ENCODE measurements around the gene NARS2. TPM values are rescaled to one million over a fixed set of nuclear protein-coding genes. Genes with fewer than 3 reads are reported as not detected.
"Not testable (repeated sequence)": the region's sequence is repeated elsewhere in the genome, so short reads cannot be mapped to it uniquely, and the experiment has no call there.

Gene NARS2
- 38.2 and 38.7 TPM in 2 replicates for total RNA-seq

DNA sequence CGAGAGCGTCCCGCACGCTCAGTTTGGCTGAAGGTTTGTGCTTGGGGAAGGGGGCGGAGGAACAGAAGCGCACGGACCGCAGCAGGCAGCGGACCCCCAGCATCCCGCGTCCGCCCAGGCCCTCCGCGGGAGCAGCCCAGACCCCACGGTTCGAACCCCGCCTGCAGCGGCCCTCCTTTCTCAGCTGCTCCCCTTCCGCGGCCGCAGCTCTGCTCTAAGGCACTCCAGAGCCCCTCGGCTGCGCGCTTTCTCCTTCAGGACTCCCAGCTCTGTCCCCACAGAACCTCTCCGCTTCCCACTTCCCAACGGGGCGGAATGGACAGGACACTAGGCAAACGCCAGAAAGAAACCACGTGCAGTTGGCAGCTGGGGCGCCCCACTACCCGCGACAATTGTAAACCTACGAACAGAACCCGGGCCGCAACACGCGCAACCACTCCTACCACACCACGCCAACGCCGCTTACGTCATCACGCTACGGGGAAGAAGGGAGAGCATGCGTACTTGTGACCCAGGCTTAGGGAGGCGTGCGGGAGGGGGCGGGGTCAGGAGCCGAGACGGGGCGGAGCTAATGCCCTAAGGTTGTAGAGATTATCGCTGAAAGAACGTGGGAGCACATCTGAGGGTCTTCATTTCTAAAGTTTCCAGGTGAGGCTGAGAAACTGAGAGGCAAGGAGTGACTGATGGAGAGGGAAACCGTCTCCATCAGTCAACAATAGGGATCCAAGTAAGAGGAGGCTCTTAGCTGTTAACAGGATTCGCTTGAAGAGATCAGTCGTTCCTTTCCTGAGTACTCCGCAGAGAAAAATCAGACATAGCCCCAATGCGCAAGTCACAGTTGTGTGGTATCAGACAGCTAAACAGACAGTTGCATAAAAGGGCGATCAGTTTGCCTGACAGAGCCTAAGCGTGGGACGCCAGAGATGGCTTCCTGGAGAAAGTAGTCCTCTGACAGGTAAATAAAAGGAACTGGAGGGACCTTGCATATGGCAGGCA lies at the start of gene NARS2:
NARS2 (minus strand) TSS at position 479 of the 996 bp plus-strand sequence; CDS start at position 103, 376 bp downstream.
- Mint-ChIP-seq H3K4me3 (peak within 1 kb of the TSS; percentile 90), H3K36me3 (ENCODE audit: low read depth) (peaks cover 17% of the 10 kb centered on the region), H3K9me3 (no peaks in the 10 kb centered on the region), H3K27me3 (ENCODE audit: insufficient read depth) (peaks cover 7% of the 10 kb centered on the region), H3K27ac (peak within 1 kb of the TSS; percentile 86), H3K4me1 (ENCODE audit: low read depth) (peaks cover 40% of the 10 kb centered on the region)
- DNase-seq (ENCODE audit: low spot score): peak; percentile 95
- intact Hi-C loops (cut with micrococcal nuclease): loop anchor here (1.0 kb wide), 7 partner anchors 10 to 435 kb away; partner anchors contain the start of genes ALG8, GAB2, KCTD21 and USP35

- no peaks in the 10 kb centered on the region for H3K27me3 Mint-ChIP-seq (ENCODE audit: insufficient read depth)
Observed at GRCh38 chr11:78622666-78623065, 48.0 kb upstream of the NARS2 start.

DNA sequence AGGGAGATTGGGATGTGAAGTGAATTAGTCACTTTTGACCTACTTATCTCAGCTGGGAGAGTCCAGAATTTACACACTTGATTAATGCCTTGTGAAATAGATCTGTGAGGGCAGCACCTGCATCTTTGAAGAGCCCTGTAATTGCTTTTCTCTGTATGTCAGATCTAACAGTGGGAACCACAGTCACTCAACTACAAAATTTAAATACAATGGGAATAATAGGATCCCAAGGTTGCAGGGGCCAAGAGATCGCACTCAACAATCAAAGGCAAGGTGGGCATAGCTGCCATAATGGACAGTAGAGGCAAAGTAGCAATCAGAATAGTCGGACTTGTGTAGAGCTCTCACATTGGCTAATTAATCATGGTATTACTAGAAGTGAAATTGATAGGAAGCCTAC lies 45.5 kb upstream of the NARS2 start:
- no peak for DNase-seq (ENCODE audit: low spot score)
- H3K4me3 Mint-ChIP-seq: no peak overlapping the region
- H3K27me3 Mint-ChIP-seq (ENCODE audit: insufficient read depth): no peaks in the 10 kb centered on the region
- H3K4me1 Mint-ChIP-seq (ENCODE audit: low read depth): no peaks in the 10 kb centered on the region
- peaks cover 4% of the 10 kb centered on the region for H3K9me3 Mint-ChIP-seq
- H3K36me3 Mint-ChIP-seq (ENCODE audit: low read depth): no peaks in the 10 kb centered on the region
- H3K27ac Mint-ChIP-seq: no peak overlapping the region
- intact Hi-C loops (cut with micrococcal nuclease): no loop called here

More at GRCh38 chr11:78622666-78623065, 48.0 kb upstream of the NARS2 start:
- intact Hi-C loops (cut with micrococcal nuclease): no loop called here
- DNase-seq (ENCODE audit: low spot score): no peak
- H3K27ac Mint-ChIP-seq: no peak overlapping the region
- H3K9me3 Mint-ChIP-seq: peaks cover 6% of the 10 kb centered on the region
- H3K4me1 Mint-ChIP-seq (ENCODE audit: low read depth): no peaks in the 10 kb centered on the region
- no peaks in the 10 kb centered on the region for H3K36me3 Mint-ChIP-seq (ENCODE audit: low read depth)
- no peak overlapping the region for H3K4me3 Mint-ChIP-seq

- intact Hi-C loops (cut with micrococcal nuclease): no loop called here
- no peaks in the 10 kb centered on the region for H3K4me1 Mint-ChIP-seq (ENCODE audit: low read depth)
- no peaks in the 10 kb centered on the region for H3K36me3 Mint-ChIP-seq (ENCODE audit: low read depth)
- no peak overlapping the region for H3K4me3 Mint-ChIP-seq
- H3K9me3 Mint-ChIP-seq: peaks cover 4% of the 10 kb centered on the region
- no peak for DNase-seq (ENCODE audit: low spot score)
- H3K27me3 Mint-ChIP-seq (ENCODE audit: insufficient read depth): peaks cover 5% of the 10 kb centered on the region
- no peak overlapping the region for H3K27ac Mint-ChIP-seq
Observed at GRCh38 chr11:78615724-78616123, 41.1 kb upstream of the NARS2 start.

GRCh38 chr11:78613378-78613813 lies 38.7 kb upstream of the NARS2 start:
- H3K27ac Mint-ChIP-seq: no peak overlapping the region
- H3K4me3 Mint-ChIP-seq: no peak overlapping the region

DNA sequence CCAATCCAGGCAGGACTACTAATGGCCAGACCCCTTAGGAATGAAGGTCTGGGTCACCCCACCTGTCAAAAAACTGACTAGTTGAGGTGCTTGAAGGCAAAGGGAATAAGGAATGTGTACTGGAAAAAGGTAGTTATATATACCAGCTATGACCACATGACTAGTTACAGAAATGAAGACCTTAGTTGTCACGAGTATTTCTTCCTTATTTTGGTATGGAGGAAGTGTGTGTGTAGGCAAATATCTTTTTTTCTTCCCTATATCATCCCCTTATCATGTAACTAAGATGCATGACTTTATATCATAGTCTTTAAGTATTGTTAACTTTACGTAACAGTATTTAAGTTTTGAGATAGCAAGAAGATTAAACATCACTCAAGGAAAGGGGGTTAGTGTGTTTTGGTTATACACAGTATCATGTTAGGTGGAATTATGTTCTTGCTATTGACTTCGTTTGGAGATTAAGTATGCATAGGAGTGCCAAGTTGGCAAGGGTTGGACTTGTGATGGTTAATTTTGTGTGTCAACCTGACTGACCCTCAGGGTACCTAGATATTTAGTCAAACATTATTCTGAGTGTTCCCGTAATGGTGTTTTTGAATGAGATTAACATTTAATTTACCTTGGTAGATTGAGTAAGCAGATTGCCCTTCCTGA lies 38.2 kb upstream of the NARS2 start:
- no peak overlapping the region for H3K27ac Mint-ChIP-seq

More at GRCh38 chr11:78613378-78613813, 38.7 kb upstream of the NARS2 start:
- no peak for DNase-seq (ENCODE audit: low spot score)
- Mint-ChIP-seq H3K27me3 (ENCODE audit: insufficient read depth) (peaks cover 5% of the 10 kb centered on the region), H3K36me3 (ENCODE audit: low read depth) (no peaks in the 10 kb centered on the region), H3K4me1 (ENCODE audit: low read depth) (no peaks in the 10 kb centered on the region), H3K9me3 (no peaks in the 10 kb centered on the region)
- intact Hi-C loops (cut with micrococcal nuclease): no loop called here

DNA sequence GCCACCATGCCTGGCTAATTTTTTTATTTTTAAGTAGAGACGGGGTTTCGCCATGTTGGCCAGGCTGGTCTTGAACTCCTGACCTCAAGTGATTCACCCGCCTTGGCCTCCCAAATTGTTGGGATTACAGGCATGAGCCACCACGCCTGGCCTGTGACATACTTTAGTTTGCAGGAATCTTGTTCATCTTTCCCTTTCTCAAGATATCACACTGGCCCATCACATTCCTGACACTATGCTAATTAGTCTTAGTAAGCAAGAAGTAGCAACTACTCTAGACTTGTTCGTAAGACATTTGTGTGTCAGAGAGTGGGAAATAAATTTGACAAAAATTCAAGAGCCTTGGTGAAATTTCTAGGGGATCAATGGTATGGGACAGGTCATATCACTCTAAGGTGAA lies 34.7 kb upstream of the NARS2 start:
- H3K4me3 Mint-ChIP-seq; intact Hi-C loops (cut with micrococcal nuclease); DNase-seq (ENCODE audit: low spot score); H3K36me3 Mint-ChIP-seq (ENCODE audit: low read depth); H3K9me3 Mint-ChIP-seq; H3K4me1 Mint-ChIP-seq (ENCODE audit: low read depth); H3K27ac Mint-ChIP-seq; H3K27me3 Mint-ChIP-seq (ENCODE audit: insufficient read depth): not testable (repeated sequence)

More for the DNA sequence above, 38.2 kb upstream of the NARS2 start:
- Mint-ChIP-seq H3K27me3 (ENCODE audit: insufficient read depth) (peaks cover 5% of the 10 kb centered on the region), H3K4me1 (ENCODE audit: low read depth) (no peaks in the 10 kb centered on the region), H3K36me3 (ENCODE audit: low read depth) (no peaks in the 10 kb centered on the region), H3K9me3 (no peaks in the 10 kb centered on the region), H3K4me3 (no peak overlapping the region)
- intact Hi-C loops (cut with micrococcal nuclease): no loop called here
- DNase-seq (ENCODE audit: low spot score): no peak

GRCh38 chr11:78607696-78608095 lies 33.0 kb upstream of the NARS2 start:
- intact Hi-C loops (cut with micrococcal nuclease): no loop called here
- Mint-ChIP-seq H3K9me3 (no peaks in the 10 kb centered on the region), H3K27ac (no peak overlapping the region), H3K4me3 (no peak overlapping the region), H3K27me3 (ENCODE audit: insufficient read depth) (peaks cover 6% of the 10 kb centered on the region), H3K4me1 (ENCODE audit: low read depth) (no peaks in the 10 kb centered on the region), H3K36me3 (ENCODE audit: low read depth) (no peaks in the 10 kb centered on the region)
- DNase-seq (ENCODE audit: low spot score): no peak

DNA sequence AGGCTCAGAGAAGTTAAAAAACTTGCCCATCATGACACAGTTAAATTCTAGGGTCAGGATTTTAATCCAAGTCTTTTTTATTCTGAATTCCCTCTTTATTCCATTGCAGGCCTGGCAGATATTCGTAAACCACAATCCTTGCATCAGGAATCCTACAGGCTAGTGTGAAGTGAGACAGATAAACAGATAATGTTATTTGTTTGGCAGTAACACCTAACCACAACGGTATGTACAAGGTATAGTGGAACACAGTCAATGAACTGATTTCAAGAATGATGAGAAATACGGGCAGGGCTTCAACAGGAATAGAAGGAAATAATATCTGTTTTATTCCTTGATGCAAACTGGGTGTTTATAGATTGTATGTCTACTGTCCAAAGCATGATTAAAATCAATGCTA lies 32.0 kb upstream of the NARS2 start:
- no peak overlapping the region for H3K4me3 Mint-ChIP-seq
- no peaks in the 10 kb centered on the region for H3K4me1 Mint-ChIP-seq (ENCODE audit: low read depth)
- H3K27me3 Mint-ChIP-seq (ENCODE audit: insufficient read depth): peaks cover 13% of the 10 kb centered on the region
- intact Hi-C loops (cut with micrococcal nuclease): no loop called here
- DNase-seq (ENCODE audit: low spot score): no peak
- H3K9me3 Mint-ChIP-seq: no peaks in the 10 kb centered on the region
- no peak overlapping the region for H3K27ac Mint-ChIP-seq
- no peaks in the 10 kb centered on the region for H3K36me3 Mint-ChIP-seq (ENCODE audit: low read depth)

DNA sequence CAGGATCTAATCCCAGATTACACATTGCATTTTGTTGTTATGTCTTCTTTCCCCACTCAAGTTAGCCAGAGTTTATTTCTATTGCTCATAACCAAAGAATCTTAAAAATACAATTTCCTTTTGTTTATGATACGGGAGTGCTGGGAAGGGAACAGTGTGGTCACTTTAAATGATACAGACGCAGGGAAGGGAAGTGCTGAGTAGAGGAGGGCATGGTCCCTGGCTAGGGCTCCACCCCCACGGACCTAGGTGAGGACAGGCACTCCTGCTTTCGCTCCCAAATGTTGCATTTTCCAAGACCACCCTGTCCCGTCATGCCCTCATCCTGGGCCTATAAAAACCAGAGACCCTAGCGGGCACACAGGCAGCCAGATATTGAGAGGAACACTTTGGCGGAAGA lies 30.6 kb upstream of the NARS2 start:
- intact Hi-C loops (cut with micrococcal nuclease): no loop called here
- Mint-ChIP-seq H3K27ac (no peak overlapping the region), H3K36me3 (ENCODE audit: low read depth) (no peaks in the 10 kb centered on the region), H3K4me3 (no peak overlapping the region), H3K27me3 (ENCODE audit: insufficient read depth) (peaks cover 20% of the 10 kb centered on the region), H3K9me3 (no peaks in the 10 kb centered on the region), H3K4me1 (ENCODE audit: low read depth) (no peaks in the 10 kb centered on the region)
- DNase-seq (ENCODE audit: low spot score): no peak

DNA sequence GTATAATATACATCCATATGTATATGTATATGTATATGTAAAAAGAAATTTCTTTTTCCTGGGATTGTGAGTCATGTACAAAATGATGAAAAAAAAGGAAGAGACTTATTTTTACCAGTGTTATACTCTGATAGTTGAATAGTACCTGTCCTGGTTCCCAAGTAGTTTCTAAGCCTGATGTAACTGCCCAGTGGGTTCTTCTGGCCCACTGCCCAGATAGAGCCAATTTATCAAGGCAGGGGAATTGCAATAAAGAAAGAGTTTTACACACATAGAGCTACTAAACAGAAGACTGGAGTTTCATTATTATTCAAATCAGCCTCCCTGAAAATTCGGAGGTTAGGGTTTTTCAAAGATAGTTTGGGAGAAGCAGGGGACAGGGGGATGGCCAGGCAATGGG lies 29.1 kb upstream of the NARS2 start:
- Mint-ChIP-seq H3K36me3 (ENCODE audit: low read depth) (no peaks in the 10 kb centered on the region), H3K9me3 (no peaks in the 10 kb centered on the region), H3K27ac (no peak overlapping the region), H3K4me1 (ENCODE audit: low read depth) (no peaks in the 10 kb centered on the region), H3K4me3 (no peak overlapping the region), H3K27me3 (ENCODE audit: insufficient read depth) (peaks cover 30% of the 10 kb centered on the region)
- no peak for DNase-seq (ENCODE audit: low spot score)
- intact Hi-C loops (cut with micrococcal nuclease): no loop called here

- peaks cover 34% of the 10 kb centered on the region for H3K27me3 Mint-ChIP-seq (ENCODE audit: insufficient read depth)
- H3K27ac Mint-ChIP-seq; H3K4me1 Mint-ChIP-seq (ENCODE audit: low read depth); DNase-seq (ENCODE audit: low spot score); H3K4me3 Mint-ChIP-seq; H3K9me3 Mint-ChIP-seq; intact Hi-C loops (cut with micrococcal nuclease); H3K36me3 Mint-ChIP-seq (ENCODE audit: low read depth): not testable (repeated sequence)
Observed at GRCh38 chr11:78602771-78603170, 28.1 kb upstream of the NARS2 start.

- H3K27me3 Mint-ChIP-seq (ENCODE audit: insufficient read depth): peaks cover 40% of the 10 kb centered on the region
- H3K4me3 Mint-ChIP-seq; intact Hi-C loops (cut with micrococcal nuclease); H3K4me1 Mint-ChIP-seq (ENCODE audit: low read depth); H3K27ac Mint-ChIP-seq; DNase-seq (ENCODE audit: low spot score); H3K36me3 Mint-ChIP-seq (ENCODE audit: low read depth); H3K9me3 Mint-ChIP-seq: not testable (repeated sequence)
Observed at GRCh38 chr11:78601066-78601465, 26.4 kb upstream of the NARS2 start.

All from activated T-helper 1 cell treated with anti-CD3 and anti-CD28 coated beads, Interleukin-12 subunit alpha, Interleukin-12 subunit beta, Interleukin-2, Interleukin-4 antibody, amounts not matched to agents 30 ng/mL and 10 ng/mL and 1 ng/mL, durations not matched to agents 14 hours and 24 hours and 36 hours (primary cell).